ENCODE measurements around the gene NMT1.

NMT1 gene

DNA sequence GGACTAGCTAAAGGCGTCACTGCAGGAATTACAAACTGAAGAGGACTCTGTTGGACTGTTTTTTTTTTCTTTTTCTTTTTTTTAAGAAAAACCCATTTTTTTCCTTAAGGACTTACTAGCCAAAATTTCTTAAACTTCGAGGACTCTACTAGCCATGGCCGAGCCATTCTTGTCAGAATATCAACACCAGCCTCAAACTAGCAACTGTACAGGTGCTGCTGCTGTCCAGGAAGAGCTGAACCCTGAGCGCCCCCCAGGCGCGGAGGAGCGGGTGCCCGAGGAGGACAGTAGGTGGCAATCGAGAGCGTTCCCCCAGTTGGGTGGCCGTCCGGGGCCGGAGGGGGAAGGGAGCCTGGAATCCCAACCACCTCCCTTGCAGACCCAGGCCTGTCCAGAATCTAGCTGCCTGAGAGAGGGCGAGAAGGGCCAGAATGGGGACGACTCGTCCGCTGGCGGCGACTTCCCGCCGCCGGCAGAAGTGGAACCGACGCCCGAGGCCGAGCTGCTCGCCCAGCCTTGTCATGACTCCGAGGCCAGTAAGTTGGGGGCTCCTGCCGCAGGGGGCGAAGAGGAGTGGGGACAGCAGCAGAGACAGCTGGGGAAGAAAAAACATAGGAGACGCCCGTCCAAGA, 88.0 kb downstream of the NMT1 start:
- TF ChIP-seq, protein P1, sequence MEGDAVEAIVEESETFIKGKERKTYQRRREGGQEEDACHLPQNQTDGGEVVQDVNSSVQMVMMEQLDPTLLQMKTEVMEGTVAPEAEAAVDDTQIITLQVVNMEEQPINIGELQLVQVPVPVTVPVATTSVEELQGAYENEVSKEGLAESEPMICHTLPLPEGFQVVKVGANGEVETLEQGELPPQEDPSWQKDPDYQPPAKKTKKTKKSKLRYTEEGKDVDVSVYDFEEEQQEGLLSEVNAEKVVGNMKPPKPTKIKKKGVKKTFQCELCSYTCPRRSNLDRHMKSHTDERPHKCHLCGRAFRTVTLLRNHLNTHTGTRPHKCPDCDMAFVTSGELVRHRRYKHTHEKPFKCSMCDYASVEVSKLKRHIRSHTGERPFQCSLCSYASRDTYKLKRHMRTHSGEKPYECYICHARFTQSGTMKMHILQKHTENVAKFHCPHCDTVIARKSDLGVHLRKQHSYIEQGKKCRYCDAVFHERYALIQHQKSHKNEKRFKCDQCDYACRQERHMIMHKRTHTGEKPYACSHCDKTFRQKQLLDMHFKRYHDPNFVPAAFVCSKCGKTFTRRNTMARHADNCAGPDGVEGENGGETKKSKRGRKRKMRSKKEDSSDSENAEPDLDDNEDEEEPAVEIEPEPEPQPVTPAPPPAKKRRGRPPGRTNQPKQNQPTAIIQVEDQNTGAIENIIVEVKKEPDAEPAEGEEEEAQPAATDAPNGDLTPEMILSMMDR (IDR thresholded peaks at IDR 0.05; ENCODE audit: unreplicated experiment in 3 of 3), result peak; percentile 78 to 87 (median 83)
- Mint-ChIP-seq H3K27ac (peak overlapping the region; percentile 100), H3K36me3 (ENCODE audit: low read depth) (peaks cover 3% of the 10 kb centered on the region), H3K9me3 (no peaks in the 10 kb centered on the region), H3K4me1 (peaks cover 36% of the 10 kb centered on the region), H3K27me3 (ENCODE audit: low read depth) (no peaks in the 10 kb centered on the region), H3K4me3 (peak overlapping the region; percentile 92 to 100 (median 96))

DNA sequence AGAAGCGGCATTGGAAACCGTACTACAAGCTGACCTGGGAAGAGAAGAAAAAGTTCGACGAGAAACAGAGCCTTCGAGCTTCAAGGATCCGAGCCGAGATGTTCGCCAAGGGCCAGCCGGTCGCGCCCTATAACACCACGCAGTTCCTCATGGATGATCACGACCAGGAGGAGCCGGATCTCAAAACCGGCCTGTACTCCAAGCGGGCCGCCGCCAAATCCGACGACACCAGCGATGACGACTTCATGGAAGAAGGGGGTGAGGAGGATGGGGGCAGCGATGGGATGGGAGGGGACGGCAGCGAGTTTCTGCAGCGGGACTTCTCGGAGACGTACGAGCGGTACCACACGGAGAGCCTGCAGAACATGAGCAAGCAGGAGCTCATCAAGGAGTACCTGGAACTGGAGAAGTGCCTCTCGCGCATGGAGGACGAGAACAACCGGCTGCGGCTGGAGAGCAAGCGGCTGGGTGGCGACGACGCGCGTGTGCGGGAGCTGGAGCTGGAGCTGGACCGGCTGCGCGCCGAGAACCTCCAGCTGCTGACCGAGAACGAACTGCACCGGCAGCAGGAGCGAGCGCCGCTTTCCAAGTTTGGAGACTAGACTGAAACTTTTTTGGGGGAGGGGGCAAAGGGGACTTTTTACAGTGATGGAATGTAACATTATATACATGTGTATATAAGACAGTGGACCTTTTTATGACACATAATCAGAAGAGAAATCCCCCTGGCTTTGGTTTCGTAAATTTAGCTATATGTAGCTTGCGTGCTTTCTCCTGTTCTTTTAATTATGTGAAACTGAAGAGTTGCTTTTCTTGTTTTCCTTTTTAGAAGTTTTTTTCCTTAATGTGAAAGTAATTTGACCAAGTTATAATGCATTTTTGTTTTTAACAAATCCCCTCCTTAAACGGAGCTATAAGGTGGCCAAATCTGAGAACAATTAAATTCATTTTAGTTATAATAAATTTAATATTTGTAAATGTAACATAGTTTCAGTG, 88.8 kb downstream of the NMT1 start:
- H3K4me1 Mint-ChIP-seq, result peaks cover 36% of the 10 kb centered on the region
- TF ChIP-seq, protein P1 (IDR thresholded peaks at IDR 0.05; ENCODE audit: unreplicated experiment in 3 of 3), result no peak
- no peaks in the 10 kb centered on the region for H3K9me3 Mint-ChIP-seq
- H3K27ac Mint-ChIP-seq, result peak overlapping the region; percentile 100
- H3K4me3 Mint-ChIP-seq, result peak overlapping the region; percentile 92 to 100 (median 96)
- H3K36me3 Mint-ChIP-seq (ENCODE audit: low read depth), result peaks cover 3% of the 10 kb centered on the region
- H3K27me3 Mint-ChIP-seq (ENCODE audit: low read depth), result no peaks in the 10 kb centered on the region

DNA sequence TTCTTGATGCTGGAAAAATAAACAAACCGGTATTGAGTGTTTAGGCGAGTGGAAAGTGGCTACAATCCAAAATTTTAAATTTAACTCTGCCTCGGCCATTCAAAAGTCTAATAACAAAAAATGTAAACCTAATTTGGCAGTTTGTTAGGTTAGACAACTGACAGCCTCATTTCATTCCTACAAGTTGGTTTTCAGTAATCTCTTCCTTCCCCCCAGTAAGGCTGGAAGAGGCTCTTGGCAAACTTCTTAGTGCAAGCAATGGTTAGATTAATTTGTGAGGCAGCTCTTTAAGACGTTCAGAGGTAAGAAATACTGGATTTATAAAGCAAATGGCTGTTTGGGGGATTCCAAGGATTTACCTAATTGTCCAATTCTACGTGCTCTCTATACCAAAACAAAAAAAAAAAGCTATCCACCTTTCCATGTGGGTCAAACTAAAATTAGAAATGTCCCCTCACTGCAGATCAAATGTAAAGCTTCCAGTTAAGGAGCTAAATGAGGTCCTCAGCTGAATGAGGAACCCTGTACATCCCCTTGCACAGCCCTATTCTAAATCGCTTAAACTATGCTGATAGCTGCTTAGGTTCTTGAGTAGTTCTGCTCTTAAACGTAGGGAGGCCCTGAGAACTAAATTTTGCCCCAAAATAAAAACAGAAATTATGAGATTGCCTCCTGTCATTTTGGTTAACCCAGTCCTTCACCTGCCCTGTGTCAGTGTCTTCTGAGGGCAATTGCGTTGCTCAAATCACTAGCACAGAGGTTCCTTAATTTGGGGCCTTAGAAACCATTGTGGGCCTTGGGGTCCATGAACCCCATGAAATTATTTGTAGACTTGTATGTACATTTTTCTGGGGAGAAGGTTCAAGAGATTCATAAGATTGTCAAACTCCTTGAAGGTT, 90.0 kb downstream of the NMT1 start:
- H3K4me1 Mint-ChIP-seq, result peaks cover 38% of the 10 kb centered on the region
- peaks cover 3% of the 10 kb centered on the region for H3K36me3 Mint-ChIP-seq (ENCODE audit: low read depth)
- no peaks in the 10 kb centered on the region for H3K27me3 Mint-ChIP-seq (ENCODE audit: low read depth)
- peak overlapping the region; percentile 92 to 100 (median 96) for H3K4me3 Mint-ChIP-seq
- no peaks in the 10 kb centered on the region for H3K9me3 Mint-ChIP-seq
- peak overlapping the region; percentile 70 to 100 (median 72) for H3K27ac Mint-ChIP-seq
- TF ChIP-seq, protein P1 (IDR thresholded peaks at IDR 0.05; ENCODE audit: unreplicated experiment in 3 of 3), result no peak

DNA sequence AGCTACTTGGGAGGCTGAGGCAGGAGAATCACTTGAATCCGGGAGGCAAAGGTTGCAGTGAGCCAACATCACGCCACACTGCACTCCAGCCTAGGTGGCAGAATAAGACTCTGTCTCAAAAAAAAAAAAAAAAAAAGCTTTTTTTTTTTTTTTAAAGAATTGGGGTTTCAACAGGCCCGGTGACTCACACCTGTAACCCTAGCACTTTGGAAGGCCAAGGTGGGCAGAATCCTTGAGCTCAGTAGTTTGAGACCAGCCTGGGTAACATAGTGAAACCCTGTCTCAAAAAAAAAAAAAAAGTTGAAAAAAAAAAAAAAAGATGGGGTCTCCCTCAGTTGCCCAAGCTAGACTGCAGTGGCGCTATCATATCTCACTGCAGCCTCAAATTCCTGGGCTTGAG, 93.9 kb downstream of the NMT1 start:
- H3K27ac Mint-ChIP-seq, result peak overlapping the region in 1 of 3 experiments; percentile 45
- peaks cover 5% of the 10 kb centered on the region for H3K36me3 Mint-ChIP-seq (ENCODE audit: low read depth)
- no peaks in the 10 kb centered on the region for H3K9me3 Mint-ChIP-seq
- H3K4me3 Mint-ChIP-seq, result no peak overlapping the region
- TF ChIP-seq, protein P1 (IDR thresholded peaks at IDR 0.05; ENCODE audit: unreplicated experiment in 3 of 3), result no peak
- peaks cover 42% of the 10 kb centered on the region for H3K4me1 Mint-ChIP-seq
- no peaks in the 10 kb centered on the region for H3K27me3 Mint-ChIP-seq (ENCODE audit: low read depth)

DNA sequence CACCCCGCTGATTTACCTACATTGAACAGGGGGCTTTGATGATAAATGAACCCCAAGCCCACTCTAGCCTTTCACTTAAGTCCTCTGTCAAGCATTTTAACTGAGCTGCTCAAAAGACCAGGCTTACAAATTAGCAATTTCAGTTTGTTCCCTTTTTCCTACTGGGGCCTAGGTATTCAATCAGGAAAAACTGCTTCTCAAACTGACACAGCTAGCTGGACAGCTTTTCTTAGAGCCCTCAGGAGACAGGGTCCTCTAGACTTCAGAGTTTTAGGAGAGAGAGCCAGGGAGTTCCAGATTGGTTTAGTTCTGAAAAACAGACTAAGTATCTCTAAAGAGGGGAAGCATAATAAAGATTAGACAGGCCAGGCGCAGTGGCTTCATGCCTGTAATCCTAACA, 94.4 kb downstream of the NMT1 start:
- H3K4me3 Mint-ChIP-seq, result peak overlapping the region in 1 of 3 experiments; percentile 17
- H3K9me3 Mint-ChIP-seq, result no peaks in the 10 kb centered on the region

More for the DNA sequence above, 94.4 kb downstream of the NMT1 start:
- H3K27me3 Mint-ChIP-seq (ENCODE audit: low read depth), result no peaks in the 10 kb centered on the region
- peaks cover 44% of the 10 kb centered on the region for H3K4me1 Mint-ChIP-seq
- H3K27ac Mint-ChIP-seq, result peak overlapping the region; percentile 45 to 79 (median 62)
- H3K36me3 Mint-ChIP-seq (ENCODE audit: low read depth), result peaks cover 5% of the 10 kb centered on the region
- TF ChIP-seq, protein P1 (IDR thresholded peaks at IDR 0.05; ENCODE audit: unreplicated experiment in 3 of 3), result no peak

Data from nephron (organoid).